ENCODE data around the gene EBI3. TPM values are rescaled to one million over a fixed set of nuclear protein-coding genes. Genes with fewer than 3 reads are reported as not detected.
"Not testable (repeated sequence)": the region's sequence is repeated elsewhere in the genome, so short reads cannot be mapped to it uniquely, and the experiment has no call there.

EBI3 gene
- total RNA-seq, 1 experiment from 2014 or later, result 0.10 TPM

DNA sequence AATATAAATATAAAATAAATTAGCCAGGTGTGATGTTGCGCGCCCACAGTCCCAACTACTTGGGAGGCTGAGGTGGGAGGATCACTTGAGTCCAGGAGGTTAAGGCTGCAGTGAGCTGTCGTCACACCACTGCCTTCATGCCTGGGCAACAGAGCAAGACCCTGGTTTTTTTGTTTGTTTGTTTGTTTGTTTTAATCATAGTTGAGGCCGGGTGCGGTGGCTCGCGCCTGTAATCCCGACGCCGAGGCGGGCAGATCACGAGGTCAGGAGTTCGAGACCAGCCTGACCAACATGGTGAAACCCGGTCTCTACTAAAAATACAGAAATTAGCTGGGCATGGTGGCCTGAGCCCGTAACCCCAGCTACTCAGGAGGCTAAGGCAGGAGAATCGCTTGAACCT is 8.2 kb downstream of the EBI3 start:
- not testable (repeated sequence) for H3K36me3 ChIP-seq (replicated peaks; ENCODE audit: control insufficient read depth, insufficient read depth, low read length); H3K27me3 ChIP-seq (ENCODE audit: control insufficient read depth, insufficient read depth, low read length); DNase-seq; H3K4me3 ChIP-seq (ENCODE audit: insufficient read depth, low read depth, low read length)

DNA sequence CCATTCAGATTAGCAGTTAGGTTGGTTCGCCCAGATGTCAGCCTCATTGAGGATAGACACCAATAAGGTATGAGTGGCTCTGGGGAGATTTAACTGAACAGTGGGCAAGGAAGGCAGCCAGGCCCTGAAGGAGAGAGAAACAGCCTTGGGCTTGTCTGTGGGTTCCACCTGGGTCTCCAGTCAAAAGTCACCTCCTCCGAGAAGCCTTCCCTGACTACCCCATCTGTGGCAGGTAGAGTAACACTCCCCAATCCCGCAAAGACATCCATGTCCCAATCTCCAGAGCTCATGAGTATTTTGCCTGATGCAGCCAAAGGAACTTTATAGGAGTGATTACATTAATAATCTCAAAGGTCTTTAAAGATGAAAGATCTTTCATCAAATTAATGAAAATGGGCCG is 9.5 kb downstream of the EBI3 start:
- Histone ChIP-seq H3K27me3 (ENCODE audit: control insufficient read depth, insufficient read depth, low read length) (no peaks in the 10 kb centered on the region), H3K4me3 (ENCODE audit: insufficient read depth, low read depth, low read length) (no peak overlapping the region), H3K36me3 (replicated peaks; ENCODE audit: control insufficient read depth, insufficient read depth, low read length) (no peaks in the 10 kb centered on the region)
- no peak for DNase-seq

DNA sequence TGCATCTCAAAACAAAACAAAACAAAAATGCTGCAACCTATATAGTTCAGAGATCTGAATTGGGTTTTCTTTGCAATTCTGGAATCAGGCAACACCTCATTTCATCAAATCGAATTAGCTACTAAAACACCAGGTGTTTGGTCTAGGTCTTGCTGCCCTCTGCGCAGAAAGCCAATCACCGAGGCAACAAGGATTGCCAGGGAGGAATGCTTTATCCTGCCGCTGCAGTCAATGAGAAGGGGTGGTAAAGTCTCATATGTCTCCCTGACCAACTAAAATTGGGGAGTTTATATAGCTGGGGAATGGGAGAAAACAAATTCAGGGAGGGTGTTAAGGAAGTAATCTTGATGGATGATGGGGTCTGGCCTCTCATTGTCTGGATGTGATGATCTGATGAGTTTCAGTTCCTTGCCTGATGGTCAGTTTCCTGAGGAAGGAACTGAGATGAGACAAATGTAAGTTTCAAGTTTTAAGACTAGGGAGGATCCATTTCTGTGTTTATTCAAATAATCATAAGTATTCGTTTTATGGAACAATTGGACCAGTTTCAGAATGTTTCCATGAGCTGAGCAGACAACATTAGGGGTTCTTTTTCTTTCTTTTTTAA is 12.6 kb downstream of the EBI3 start:
- Histone ChIP-seq H3K27me3 (ENCODE audit: control insufficient read depth, insufficient read depth, low read length) (no peaks in the 10 kb centered on the region), H3K4me3 (ENCODE audit: insufficient read depth, low read depth, low read length) (no peak overlapping the region), H3K36me3 (replicated peaks; ENCODE audit: control insufficient read depth, insufficient read depth, low read length) (no peaks in the 10 kb centered on the region)
- no peak for DNase-seq

DNA sequence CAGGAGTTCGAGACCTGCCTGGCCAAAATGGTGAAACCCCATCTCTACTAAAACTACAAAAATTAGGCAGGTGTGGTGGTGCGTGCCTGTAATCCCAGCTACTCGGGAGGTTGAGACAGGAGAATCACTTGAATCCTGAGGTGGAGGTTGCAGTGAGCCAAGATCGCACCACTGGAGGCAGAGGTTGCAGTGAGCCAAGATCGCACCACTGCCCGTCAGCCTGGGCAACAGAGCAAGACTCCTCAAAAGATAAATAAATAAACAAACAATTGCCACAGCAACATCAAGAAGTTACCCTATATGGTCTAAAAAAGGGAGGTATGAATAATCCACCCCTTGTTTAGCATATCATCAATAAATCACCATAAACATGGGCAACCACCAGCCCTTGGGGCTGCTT is 16.6 kb downstream of the EBI3 start:
- not testable (repeated sequence) for H3K4me3 ChIP-seq (ENCODE audit: insufficient read depth, low read depth, low read length); DNase-seq; H3K36me3 ChIP-seq (replicated peaks; ENCODE audit: control insufficient read depth, insufficient read depth, low read length)

DNA sequence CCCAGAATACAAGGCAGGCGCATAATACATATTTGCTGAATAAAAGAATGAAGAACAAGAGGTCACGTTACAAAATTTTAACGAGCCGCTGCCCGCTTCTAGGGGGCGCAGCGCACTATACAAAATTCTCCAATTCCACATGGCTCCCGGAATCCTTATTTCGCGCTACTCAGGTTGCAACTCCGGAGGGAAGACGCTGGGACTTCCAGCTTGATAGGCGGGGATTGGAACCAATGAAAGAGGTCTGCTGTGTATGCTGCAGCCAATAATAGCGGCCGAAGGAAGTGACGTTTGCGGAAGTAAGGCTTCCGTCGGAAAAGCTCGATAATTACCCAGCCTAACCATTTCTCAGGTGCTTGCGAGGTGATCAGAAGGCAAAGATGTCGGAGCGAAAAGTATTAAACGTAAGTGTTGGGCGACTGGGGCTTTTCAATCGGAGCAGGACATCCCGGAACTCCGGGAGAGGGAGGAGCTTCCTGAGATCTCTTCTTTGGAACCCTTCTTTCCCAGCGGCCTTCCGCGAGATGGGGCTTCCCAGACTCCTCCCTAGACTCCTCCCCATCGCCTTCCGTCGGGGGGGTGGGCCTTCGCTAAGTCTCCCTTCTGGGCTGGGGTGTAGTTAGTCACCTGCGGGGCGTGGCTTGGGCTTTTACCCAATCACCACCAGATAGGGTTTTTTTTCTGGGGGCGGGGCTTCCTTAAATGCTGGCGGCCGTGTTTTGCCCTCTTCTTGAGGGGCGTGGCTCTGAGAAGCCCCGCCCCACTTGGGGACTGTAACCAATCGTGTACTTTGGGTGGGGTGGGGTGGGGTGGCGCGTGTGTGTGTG is 17.7 kb downstream of the EBI3 start, which contains the start of gene YJU2:
Gene YJU2 (plus strand): TSS at position 314 of the 827 bp plus-strand sequence. CDS start 67 bp downstream, at position 381.
- DNase-seq, result peak; percentile 99
- Histone ChIP-seq H3K36me3 (replicated peaks; ENCODE audit: control insufficient read depth, insufficient read depth, low read length) (peaks cover 9% of the 10 kb centered on the region), H3K4me3 (ENCODE audit: insufficient read depth, low read depth, low read length) (peak within 1 kb of the TSS; percentile 80), H3K27me3 (ENCODE audit: control insufficient read depth, insufficient read depth, low read length) (no peaks in the 10 kb centered on the region)

More for the DNA sequence above, 16.6 kb downstream of the EBI3 start:
- H3K27me3 ChIP-seq (ENCODE audit: control insufficient read depth, insufficient read depth, low read length), result not testable (repeated sequence)

DNA sequence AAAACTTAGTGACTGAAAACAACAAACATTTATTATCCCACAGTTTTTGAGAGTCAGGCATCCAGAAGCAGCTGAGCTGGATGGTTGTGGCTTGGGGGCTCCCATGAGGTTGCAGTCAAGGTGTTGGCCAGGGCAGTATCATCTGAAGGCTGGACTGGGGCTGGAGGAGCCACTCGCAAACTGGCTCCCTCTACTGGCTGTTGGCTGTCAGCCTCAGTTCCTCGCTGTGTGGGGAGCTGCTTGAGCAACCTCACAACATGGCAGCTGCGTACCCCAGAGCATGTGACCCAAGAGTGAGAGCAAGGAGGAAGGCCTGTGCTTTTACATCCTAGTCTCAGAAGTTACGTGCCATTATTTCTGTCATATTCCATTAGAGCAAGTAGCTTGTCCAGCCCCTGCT is 27.2 kb downstream of the EBI3 start:
- DNase-seq, result peak; percentile 32

DNA sequence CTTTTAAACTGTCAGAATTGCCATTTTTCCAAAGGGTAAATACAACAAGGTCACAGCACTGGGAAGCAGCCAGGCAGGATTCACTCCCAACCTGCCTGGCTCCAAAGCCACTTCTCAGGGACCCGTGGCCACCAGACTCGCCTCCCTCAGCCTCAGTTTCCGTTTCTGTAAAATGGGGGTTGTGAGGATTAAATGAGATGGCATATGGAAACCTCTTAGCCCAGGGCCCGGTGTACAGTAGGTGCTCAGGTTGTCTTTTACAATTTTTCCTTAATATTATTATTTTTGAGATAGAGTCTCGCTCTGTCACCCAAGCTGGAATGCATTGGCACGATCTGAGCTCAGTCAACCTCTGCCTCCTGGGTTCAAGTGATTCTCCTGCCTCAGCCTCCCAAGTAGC is 27.7 kb downstream of the EBI3 start:
- no peak overlapping the region for H3K4me3 ChIP-seq (ENCODE audit: insufficient read depth, low read depth, low read length)
- DNase-seq, result no peak
- no peaks in the 10 kb centered on the region for H3K27me3 ChIP-seq (ENCODE audit: control insufficient read depth, insufficient read depth, low read length)
- peaks cover 16% of the 10 kb centered on the region for H3K36me3 ChIP-seq (replicated peaks; ENCODE audit: control insufficient read depth, insufficient read depth, low read length)

More for the DNA sequence above, 27.2 kb downstream of the EBI3 start:
- Histone ChIP-seq H3K27me3 (ENCODE audit: control insufficient read depth, insufficient read depth, low read length) (no peaks in the 10 kb centered on the region), H3K36me3 (replicated peaks; ENCODE audit: control insufficient read depth, insufficient read depth, low read length) (peaks cover 18% of the 10 kb centered on the region), H3K4me3 (ENCODE audit: insufficient read depth, low read depth, low read length) (no peak overlapping the region)

DNA sequence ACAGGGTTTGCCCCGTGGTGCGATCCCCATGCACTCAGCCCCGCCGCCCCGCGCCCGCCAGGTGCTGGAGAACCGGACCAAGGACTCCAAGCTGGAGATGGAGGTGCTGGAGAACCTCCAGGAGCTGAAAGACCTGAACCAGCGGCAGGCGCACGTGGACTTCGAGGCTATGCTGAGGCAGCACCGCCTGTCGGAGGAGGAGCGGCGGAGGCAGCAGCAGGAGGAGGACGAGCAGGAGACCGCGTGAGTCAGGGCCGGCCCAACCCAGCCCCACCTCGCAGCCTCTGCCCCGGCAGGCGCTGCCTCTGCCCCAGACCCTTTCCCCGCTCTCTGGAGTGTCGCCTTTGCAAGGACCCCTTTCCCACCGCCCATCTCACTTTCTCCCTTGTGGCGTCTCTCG is 28.9 kb downstream of the EBI3 start:
- DNase-seq, result peak; percentile 51
- Histone ChIP-seq H3K27me3 (ENCODE audit: control insufficient read depth, insufficient read depth, low read length) (no peaks in the 10 kb centered on the region), H3K4me3 (ENCODE audit: insufficient read depth, low read depth, low read length) (no peak overlapping the region), H3K36me3 (replicated peaks; ENCODE audit: control insufficient read depth, insufficient read depth, low read length) (peaks cover 14% of the 10 kb centered on the region)

DNA sequence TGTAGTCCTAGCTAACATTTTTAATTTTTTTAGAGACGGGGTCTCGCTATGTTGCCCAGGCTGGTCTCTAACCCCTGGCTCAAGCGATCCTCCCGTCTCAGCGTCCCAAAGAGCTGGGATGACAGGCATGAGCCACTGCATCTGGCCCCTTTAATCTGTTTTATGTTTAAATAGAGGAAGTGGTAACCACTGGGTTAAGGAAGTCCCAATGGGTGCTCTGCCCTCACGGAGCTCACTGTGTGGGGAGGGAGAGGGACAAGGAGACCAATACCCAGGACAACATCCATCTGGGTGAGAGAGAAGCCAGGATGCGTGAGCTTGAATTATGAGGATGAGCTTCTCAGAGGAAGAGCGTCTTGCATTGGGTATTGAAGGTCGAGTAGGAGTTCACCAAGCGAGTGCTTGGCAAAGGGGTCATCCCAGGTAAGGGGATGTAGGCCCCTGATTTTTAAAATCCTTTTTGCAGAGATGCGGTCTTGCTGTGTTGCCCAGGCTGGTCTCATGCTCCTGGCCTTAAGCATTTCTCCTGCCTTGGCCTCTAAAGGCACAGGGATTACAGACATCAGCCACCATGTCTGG is 31.4 kb downstream of the EBI3 start:
- DNase-seq, result peak; percentile 21
- H3K27me3 ChIP-seq (ENCODE audit: control insufficient read depth, insufficient read depth, low read length), result no peaks in the 10 kb centered on the region
- peaks cover 7% of the 10 kb centered on the region for H3K36me3 ChIP-seq (replicated peaks; ENCODE audit: control insufficient read depth, insufficient read depth, low read length)
- H3K4me3 ChIP-seq (ENCODE audit: insufficient read depth, low read depth, low read length), result no peak overlapping the region

DNA sequence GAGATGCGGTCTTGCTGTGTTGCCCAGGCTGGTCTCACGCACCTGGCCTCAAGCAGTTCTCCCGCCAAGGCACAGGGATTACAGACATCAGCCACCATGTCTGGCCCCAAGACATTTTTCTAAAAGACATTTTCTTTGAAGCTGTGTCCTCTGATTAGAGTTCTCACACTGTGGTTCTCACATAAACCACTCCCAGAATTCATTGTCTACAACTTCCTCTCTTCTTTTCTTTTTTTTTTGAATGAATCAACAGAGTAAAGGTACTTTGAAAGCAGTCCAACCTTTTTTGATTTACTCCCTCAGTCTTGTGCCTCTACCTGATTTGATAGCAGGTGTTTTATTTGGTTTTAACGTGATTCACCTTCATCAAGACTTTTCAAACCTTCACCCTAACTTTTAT is 35.5 kb downstream of the EBI3 start:
- DNase-seq, result no peak
- Histone ChIP-seq H3K4me3 (ENCODE audit: insufficient read depth, low read depth, low read length) (no peak overlapping the region), H3K36me3 (replicated peaks; ENCODE audit: control insufficient read depth, insufficient read depth, low read length) (peaks cover 5% of the 10 kb centered on the region), H3K27me3 (ENCODE audit: control insufficient read depth, insufficient read depth, low read length) (no peaks in the 10 kb centered on the region)

DNA sequence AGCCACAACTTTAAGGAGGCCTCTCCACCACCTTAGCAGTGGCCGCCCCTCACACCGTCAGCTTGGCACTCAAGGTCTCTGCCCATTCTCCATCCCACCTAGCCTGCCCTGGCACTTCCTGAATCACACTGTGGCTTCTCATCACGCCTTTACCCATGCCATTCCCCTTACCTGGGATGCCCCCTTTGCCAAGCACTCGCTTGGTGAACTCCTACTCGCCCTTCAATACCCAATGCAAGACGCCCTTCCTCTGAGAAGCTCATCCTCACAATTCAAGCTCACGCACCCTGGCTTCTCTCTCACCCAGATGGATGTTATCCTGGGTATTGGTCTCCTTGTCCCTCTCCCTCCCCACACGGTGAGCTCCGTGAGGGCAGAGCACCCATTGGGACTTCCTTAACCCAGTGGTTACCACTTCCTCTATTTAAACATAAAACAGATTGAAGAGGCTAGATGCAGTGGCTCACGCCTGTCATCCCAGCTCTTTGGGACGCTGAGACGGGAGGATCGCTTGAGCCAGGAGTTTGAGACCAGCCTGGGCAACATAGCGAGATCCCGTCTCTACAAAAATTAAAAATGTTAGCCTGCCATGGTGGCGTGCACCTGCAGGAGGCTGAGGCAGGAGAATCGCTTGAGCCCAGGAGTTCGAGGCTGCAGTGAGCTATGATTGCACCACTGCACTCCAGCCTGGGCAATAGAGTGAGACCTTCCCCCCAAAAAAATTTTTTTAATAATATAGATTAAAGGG is 37.1 kb downstream of the EBI3 start:
- peaks cover 7% of the 10 kb centered on the region for H3K36me3 ChIP-seq (replicated peaks; ENCODE audit: control insufficient read depth, insufficient read depth, low read length)
- no peak for DNase-seq
- no peak overlapping the region for H3K4me3 ChIP-seq (ENCODE audit: insufficient read depth, low read depth, low read length)
- no peaks in the 10 kb centered on the region for H3K27me3 ChIP-seq (ENCODE audit: control insufficient read depth, insufficient read depth, low read length)

DNA sequence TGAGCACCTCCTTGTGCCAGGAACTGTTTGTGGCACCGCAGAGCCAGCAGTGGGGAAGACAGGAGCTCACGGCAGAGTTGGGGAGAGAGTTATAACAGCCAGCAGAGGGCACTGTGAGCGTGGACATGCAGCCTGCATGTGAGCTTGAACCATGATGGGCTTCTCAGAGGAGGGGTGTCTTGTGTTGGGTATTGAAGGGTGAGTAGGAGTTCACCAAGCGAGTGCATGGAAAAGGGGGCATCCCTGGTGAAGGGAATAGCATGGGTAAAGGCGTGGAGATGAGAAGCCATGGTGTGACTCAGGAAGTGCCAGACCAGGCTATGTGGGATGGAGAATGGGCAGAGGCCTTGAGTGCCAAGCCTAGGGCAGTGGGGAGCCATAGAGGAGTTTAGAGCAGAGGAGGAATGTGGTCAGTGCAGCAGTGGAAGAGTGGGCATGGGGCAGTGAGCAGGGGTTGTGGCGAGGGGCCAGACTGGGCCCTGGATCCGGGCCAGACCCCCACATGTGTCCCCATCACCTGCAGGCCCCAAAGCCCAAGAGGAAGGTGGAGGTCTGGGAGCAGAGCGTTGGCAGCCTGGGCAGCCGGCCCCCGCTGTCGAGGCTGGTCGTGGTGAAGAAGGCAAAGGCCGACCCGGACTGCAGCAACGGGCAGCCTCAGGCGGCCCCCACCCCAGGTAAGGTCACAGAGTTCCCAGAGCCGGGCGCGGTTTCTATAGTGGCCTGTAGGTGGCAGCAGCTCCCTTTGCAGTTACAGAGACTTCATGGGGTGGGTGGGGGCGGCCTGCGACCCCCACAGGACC is 38.0 kb downstream of the EBI3 start:
- H3K36me3 ChIP-seq (replicated peaks; ENCODE audit: control insufficient read depth, insufficient read depth, low read length), result peaks cover 7% of the 10 kb centered on the region
- peak; percentile 97 for DNase-seq
- H3K4me3 ChIP-seq (ENCODE audit: insufficient read depth, low read depth, low read length), result no peak overlapping the region
- H3K27me3 ChIP-seq (ENCODE audit: control insufficient read depth, insufficient read depth, low read length), result no peaks in the 10 kb centered on the region

DNA sequence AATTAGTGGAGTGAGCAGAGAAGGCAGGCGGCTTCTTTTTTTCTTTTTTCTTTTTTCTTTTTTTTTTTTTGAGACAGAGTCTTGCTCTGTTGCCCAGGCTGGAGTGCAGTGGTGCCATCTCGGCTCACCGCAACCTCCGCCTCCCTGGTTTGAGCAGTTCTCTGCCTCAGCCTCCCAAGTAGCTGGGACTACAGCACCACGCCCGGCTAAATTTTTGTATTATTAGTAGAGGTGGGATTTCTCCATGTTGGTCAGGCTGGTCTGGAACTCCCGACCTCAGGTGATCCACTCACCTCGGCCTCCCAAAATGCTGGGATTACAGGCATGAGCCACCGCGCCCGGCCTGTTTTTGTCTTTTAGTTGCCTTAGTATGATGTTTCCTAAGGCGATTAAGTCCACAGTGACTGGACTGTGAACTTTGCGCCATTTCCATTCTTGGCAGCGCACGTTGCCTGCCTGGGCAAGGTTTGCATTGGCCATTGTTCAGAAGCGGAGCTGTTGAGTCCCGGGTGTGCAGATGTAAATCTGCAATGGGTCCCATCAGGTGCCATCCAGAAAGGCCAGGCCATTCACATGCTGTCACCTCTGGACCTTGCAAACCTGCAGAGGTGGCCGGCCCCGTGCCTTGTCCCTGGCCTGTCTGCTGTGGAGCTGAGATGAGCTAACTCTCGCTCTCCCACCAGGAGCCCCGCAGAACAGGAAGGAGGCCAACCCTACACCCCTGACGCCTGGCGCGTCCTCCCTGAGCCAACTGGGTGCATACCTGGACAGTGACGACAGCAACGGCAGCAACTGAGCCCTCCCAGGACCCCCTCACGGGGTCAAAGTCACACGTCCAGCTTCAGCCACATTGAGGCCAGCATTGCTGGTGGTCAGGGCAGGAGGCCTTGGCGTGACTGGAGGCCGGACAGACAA is 38.8 kb downstream of the EBI3 start:
- peak; percentile 48 for DNase-seq
- no peaks in the 10 kb centered on the region for H3K27me3 ChIP-seq (ENCODE audit: control insufficient read depth, insufficient read depth, low read length)
- peaks cover 7% of the 10 kb centered on the region for H3K36me3 ChIP-seq (replicated peaks; ENCODE audit: control insufficient read depth, insufficient read depth, low read length)
- H3K4me3 ChIP-seq (ENCODE audit: insufficient read depth, low read depth, low read length), result no peak overlapping the region
